ENCODE data around the gene TJP1. TPM values are rescaled to one million over a fixed set of nuclear protein-coding genes. Genes with fewer than 3 reads are reported as not detected.

TJP1 gene
- polyA plus RNA-seq, 1 donor (not counting 4 experiments of a cell fraction or from before 2014, with no cell fraction given) = 54.7 TPM

- peaks cover 11% of the 10 kb centered on the region for H3K4me1 ChIP-seq (ENCODE audit: control insufficient read depth, extremely low read depth, insufficient read depth, low read length)
- H3K9ac ChIP-seq (ENCODE audit: control insufficient read depth, extremely low read depth, insufficient read depth, low read length) = no peak overlapping the region
- H3K4me3 ChIP-seq (ENCODE audit: control insufficient read depth in 2 of 3, extremely low read depth in 1 of 3, insufficient read depth in 2 of 3, low read depth in 1 of 3, low read length in 3 of 3) = no peak overlapping the region
- H3K4me2 ChIP-seq (ENCODE audit: control insufficient read depth, extremely low read depth, insufficient read depth, low read depth, low read length) = no peak overlapping the region
- dilution Hi-C loops (cut with MboI; ENCODE audit: extremely low pct_ligation_motif_present, low sequenced_read_pairs) = no loop called here
- no peak overlapping the region for H2AFZ ChIP-seq (ENCODE audit: control insufficient read depth, low read length)
- H4K20me1 ChIP-seq (ENCODE audit: control insufficient read depth, extremely low read depth, insufficient read depth, low read length) = peaks cover 18% of the 10 kb centered on the region
- peaks cover 85% of the 10 kb centered on the region for H3K79me2 ChIP-seq (ENCODE audit: control insufficient read depth, insufficient read depth, low read length)
- H3K27me3 ChIP-seq (ENCODE audit: control insufficient read depth, extremely low read depth, insufficient read depth, low read length) = no peaks in the 10 kb centered on the region
- no peak for TF ChIP-seq CTCF (optimal IDR thresholded peaks at IDR 0.05 in 1 of 3, IDR thresholded peaks at IDR 0.05 in 1 of 3, conservative IDR thresholded peaks at IDR 0.05 in 1 of 3; ENCODE audit: extremely low read depth in 1 of 3, insufficient read depth in 2 of 3, low read length in 3 of 3)
- no peak for TF ChIP-seq EZH2 (IDR thresholded peaks at IDR 0.05; ENCODE audit: low read length)
- no peak overlapping the region for H3K27ac ChIP-seq (ENCODE audit: control insufficient read depth, insufficient read depth, low read length)
- DNase-seq (ENCODE audit: low read depth, low spot score) (no peak), FAIRE-seq (no peak)
- no peaks in the 10 kb centered on the region for H3K9me3 ChIP-seq (ENCODE audit: control insufficient read depth, low read depth, low read length)
- peaks cover 0 to 2% of the 10 kb centered on the region in 2 experiments for H3K36me3 ChIP-seq (ENCODE audit: control insufficient read depth in 2 of 2, extremely low read depth in 1 of 2, insufficient read depth in 2 of 2, low read length in 2 of 2)
- H3K9me1 ChIP-seq (ENCODE audit: control insufficient read depth, extremely low read depth, insufficient read depth, low read length) = peaks cover 3% of the 10 kb centered on the region
These were observed 19.9 kb downstream of the TJP1 start for GRCh38 chr15:29802411-29802810.

GRCh38 chr15:29800491-29801366, 21.5 kb downstream of the TJP1 start:
- H3K9me1 ChIP-seq (ENCODE audit: control insufficient read depth, extremely low read depth, insufficient read depth, low read length) = no peaks in the 10 kb centered on the region
- DNase-seq (ENCODE audit: low read depth, low spot score) (no peak), FAIRE-seq (no peak)
- TF ChIP-seq CTCF (optimal IDR thresholded peaks at IDR 0.05 in 1 of 3, IDR thresholded peaks at IDR 0.05 in 1 of 3, conservative IDR thresholded peaks at IDR 0.05 in 1 of 3; ENCODE audit: extremely low read depth in 1 of 3, insufficient read depth in 2 of 3, low read length in 3 of 3) (no peak), EZH2 (IDR thresholded peaks at IDR 0.05; ENCODE audit: low read length) (no peak)
- dilution Hi-C loops (cut with MboI; ENCODE audit: extremely low pct_ligation_motif_present, low sequenced_read_pairs) = no loop called here
- H3K27ac ChIP-seq (ENCODE audit: control insufficient read depth, insufficient read depth, low read length) = no peak overlapping the region
- H3K9ac ChIP-seq (ENCODE audit: control insufficient read depth, extremely low read depth, insufficient read depth, low read length) = no peak overlapping the region
- peaks cover 0 to 2% of the 10 kb centered on the region in 2 experiments for H3K36me3 ChIP-seq (ENCODE audit: control insufficient read depth in 2 of 2, extremely low read depth in 1 of 2, insufficient read depth in 2 of 2, low read length in 2 of 2)
- H3K4me2 ChIP-seq (ENCODE audit: control insufficient read depth, extremely low read depth, insufficient read depth, low read depth, low read length) = no peak overlapping the region
- H4K20me1 ChIP-seq (ENCODE audit: control insufficient read depth, extremely low read depth, insufficient read depth, low read length) = peaks cover 18% of the 10 kb centered on the region
- H2AFZ ChIP-seq (ENCODE audit: control insufficient read depth, low read length) = no peak overlapping the region
- H3K79me2 ChIP-seq (ENCODE audit: control insufficient read depth, insufficient read depth, low read length) = peaks cover 81% of the 10 kb centered on the region
- H3K9me3 ChIP-seq (ENCODE audit: control insufficient read depth, low read depth, low read length) = no peaks in the 10 kb centered on the region
- peaks cover 11% of the 10 kb centered on the region for H3K4me1 ChIP-seq (ENCODE audit: control insufficient read depth, extremely low read depth, insufficient read depth, low read length)
- H3K27me3 ChIP-seq (ENCODE audit: control insufficient read depth, extremely low read depth, insufficient read depth, low read length) = no peaks in the 10 kb centered on the region
- no peak overlapping the region for H3K4me3 ChIP-seq (ENCODE audit: control insufficient read depth in 2 of 3, extremely low read depth in 1 of 3, insufficient read depth in 2 of 3, low read depth in 1 of 3, low read length in 3 of 3)
